ENCODE measurements around the gene SEMA5B.

Gene SEMA5B

DNA sequence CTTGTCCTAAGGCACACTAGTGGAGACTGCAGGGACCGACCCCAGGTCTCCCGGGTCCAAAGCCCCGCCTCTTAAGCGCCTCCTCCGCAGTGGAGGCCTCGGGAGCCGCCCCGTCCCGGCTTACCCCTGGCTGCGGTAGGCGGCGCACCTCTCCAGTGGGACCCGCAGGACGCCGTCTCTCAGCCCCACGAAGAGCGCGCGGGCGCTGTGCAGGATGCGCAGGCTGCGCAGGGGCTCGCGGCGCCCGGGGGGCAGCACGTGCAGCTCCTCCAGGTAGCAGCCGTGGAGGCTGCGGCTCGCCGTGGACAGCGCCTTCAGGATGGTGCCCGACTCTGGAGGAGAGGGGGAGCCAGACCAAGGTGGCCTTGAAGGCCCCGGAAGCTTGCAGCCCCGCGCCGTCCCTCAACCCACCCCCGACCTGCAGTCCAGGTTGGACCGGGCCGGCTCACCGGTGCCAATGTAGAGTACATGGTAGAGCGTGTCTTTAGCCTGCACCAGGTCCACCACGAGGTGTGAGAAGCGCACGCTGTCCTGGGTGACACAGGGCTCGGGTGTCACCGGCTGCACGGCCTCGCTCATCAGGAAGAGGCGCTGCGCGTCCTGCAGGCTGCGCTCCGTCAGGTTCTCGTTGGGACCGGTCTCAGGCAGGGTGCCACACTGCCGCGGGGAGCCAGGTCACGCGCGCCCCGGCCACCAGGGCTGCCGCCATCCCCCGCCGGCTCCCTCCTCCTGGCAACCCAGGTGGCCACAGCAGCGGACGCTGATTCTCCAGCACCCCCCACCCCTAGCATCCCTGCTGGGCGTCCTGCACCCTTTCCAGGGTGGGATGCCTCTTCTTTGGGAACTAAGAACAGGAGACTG, 105.5 kb downstream of the SEMA5B start:
- DNase-seq, result no peak

DNA sequence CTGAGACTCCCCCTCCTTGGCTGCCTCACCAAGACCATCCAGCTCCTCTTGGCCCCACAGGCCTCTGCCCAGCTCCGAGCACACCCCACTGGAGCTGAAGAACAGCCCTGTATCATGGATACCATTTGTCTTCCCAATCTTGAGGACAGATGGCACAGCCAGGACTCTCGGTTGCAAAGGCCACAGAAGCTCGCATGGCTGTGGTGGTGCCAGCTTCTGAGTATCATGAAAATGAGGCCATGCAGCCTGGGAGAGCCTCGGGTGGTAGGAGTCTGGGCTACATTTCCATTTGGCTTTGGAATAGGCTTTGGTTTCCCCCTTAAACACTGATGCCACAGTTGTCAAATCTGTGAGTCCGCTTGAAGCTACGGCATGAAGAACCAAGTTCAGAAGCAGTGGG, 106.6 kb downstream of the SEMA5B start:
- no peak for DNase-seq

DNA sequence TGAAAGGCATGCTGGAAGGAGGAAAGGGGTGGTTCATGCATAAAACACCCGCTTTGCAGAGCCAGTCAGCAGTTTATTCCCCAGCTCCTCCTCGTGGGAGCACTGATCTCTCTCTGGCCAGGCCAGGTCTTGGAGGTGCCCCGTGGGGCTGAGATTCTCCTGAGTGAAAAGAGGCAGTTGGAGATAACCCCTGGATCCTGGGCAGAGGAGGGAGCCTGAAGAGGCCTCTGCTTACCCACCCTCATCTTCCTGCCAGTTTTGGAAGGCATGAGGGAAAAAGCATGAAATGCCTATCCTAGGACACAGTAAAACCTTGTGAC, 108.3 kb downstream of the SEMA5B start:
- DNase-seq, result no peak

DNA sequence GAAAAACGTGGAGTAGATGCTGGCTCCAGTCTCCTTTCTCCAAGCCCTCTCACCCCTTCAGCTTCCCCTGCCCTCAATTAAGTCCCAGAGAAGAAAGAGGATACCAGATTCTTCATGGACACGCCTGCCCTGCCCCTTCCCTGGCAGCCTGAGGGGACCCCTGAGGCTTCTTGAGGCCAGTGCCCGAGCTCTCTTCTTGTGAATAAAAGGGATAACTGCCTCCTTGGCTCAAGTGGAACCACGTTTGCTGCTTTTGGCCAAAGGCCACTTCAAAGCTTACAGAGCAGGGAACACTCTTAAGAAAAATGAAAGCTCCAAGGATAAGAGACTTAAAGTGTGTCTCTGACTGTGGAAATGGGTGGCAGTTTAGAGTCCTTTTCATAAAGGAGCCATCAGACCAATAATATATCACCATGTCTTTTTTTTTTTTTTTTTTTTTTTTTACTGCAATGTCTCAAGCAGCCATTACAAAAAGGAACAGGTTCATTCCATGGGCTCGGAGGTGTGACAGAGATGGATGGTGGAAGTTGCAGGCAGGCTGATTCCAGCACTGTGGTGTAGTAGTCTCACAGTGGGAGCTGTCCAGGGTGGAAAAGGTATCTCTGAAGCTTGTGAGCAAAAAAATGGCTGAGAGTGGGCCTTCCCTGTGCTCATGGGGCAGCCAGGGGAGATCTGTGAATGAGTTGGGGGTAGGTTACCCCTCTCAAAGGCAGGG, 108.8 kb downstream of the SEMA5B start:
- DNase-seq, result no peak

DNA sequence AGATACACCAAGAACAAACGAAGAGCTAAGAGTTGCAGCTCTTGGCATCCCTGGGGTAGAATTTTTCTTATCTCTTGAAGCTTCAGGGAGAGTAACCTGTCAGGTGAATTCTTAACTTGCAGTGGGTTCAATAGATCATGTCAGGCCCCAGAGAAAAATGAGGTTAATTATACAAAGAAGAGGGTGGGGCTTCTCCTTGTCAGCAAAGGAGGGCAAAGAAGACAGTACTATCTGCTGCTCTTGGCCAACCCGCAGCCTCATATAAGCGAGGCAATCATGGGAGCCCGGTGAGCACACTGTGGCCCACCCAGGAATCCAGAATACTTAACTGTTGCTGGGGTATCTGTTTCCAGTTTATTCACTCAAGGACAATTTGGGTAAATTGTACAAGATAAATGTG, 110.2 kb downstream of the SEMA5B start:
- DNase-seq, result no peak

DNA sequence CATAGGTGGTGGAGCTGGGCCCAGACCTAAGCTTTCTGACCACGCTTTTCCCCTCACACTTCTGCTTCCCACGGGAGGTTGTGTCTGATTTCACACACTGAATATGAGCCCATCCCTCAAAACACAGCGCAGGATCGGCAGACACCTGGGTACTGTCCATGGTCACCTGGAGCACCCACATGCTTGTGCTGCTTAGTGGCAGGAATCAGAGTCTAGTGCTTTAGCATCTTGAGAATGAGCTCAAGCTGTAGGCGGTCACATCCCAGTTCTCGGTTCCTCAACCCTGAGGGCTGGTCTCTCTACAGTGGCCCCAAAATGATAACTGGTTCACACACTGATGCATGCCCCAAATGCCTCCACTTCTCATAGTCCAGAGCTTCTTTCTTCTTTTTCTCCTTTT, 111.0 kb downstream of the SEMA5B start:
- no peak for DNase-seq

DNA sequence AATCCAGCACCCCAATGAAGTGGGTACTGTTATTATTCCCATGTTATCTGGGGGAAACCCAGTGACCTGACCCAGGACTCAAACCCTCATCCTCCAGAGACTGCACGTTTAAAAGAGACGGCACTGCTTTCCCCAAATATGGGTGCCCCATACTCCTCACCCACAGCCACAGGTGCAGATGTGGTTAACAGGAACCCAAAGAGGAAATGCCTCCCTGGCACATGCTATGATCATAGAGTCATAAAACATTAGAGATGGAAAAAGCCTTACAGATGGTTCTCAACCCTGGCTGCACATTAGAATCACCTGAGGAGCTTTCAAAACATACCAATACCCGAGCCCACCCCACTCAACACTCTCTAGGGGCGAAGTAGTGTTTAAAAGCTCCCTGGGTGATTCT, 111.5 kb downstream of the SEMA5B start:
- DNase-seq, result no peak

DNA sequence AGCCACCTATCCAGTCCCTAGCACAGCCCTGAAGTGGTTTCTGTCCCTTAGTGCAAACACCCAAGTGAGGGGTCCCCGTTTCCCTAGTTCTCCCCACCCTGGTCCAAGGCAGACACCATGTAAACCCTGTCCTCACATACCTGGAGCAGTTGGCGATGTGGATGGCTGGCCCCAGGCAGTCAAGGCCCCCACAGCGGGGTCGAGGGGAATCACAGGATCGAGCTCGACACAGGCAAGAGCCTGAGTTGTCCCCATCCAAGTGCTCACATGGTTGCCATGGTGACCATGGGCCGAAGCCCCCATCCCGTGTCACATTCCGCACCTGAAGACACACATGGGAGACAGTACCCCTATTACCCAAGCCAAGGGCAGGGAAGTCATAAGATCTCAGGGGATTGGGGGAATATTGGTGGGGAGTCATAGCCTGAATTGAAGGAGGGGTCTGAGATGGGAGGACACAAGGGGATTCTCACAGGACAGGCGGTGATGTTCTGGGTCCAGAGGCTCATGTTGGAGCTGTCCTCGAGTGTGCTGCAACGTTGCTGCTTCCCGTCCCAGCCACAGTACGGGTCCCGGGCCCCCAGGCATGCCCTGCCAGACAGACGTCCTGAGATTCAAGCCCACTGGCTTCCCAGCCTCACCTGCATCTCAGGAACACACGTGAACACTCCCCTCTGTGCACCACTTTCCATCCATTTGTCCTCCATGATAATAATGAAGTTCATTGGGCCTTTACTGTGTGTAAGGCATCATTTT, 112.1 kb downstream of the SEMA5B start:
- DNase-seq, result no peak

DNA sequence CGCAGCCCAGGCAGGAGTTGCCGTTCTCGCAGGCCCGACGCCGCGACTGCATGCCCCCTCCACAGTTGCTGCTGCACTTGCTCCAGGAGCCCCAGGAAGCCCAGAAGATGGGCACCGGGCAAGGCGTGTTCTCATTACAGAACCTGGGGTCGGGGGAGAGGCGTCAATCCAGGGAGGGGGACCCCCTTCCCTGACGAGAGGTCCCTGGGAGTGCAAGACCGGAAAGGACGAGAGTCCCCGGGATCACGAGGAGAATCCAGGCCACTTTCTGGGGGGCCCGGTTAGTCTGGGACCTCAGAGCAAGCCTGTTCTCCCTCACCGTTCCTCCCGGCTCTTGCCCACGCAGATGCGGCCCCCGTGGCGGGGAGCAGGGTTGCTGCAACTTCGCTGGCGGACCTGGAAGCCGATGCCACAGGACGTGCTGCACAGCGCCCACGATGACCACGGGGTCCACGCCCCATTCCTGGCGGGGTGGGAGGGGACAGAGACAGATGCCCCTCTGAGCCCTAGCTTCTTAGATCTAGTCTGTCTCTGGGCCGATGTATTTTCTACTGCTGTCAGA, 113.9 kb downstream of the SEMA5B start:
- DNase-seq, result no peak

DNA sequence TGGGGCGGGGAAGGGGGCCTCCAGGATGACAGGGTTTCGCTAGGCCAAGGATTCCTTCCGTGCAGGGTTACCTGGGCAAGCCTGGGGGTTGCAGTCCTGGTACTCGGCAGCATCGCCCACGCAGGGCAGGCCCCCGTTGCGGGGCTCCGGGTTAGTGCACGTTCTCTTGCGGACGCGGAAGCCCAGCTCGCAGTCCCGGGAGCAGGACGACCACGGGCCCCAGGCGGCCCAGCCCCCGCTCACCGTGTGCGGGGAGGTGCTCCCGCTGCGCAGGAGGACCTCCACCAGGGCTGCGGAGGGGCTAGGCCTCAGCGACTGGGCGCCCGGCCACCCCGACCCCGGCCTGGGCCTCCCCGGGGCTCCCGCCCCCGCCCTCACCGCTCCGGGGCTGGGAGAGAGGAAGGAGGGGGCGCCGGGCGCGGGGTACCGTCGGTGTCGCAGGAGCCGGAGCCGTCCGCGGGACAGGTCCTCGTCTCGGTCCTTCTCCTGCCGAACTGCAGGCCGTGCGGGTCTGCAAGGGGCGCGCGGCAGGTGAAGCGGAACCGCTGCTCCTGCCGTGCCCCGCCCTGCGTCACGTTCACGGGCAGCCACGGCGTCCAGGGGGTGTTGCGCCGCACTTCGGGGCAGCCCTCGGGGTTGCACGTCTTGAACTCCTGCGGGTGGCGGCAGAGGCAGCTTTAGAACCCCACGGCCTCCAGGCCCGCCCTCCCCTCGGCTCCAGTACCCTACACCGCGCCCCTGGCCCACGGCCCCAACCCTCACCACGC, 114.6 kb downstream of the SEMA5B start:
- no peak for DNase-seq

DNA sequence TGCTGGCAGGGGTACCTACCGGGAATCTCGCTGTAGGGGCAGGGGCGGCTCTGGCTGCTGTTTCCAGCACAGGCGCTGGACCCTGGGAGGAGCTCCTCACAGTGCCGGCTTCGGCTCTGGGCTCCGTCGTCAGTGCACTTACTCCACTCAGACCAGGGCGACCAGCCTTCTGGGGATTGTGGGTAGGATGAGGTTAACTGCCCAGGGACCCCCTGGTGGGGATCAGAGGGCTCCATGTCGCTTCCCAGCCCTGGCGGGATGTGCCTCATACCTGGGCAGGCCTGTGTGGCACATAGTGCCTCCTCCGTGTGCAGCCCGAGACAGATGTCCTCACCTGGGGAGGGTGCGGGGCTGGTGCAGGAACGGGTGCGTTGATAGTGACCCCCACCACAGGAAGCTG, 115.7 kb downstream of the SEMA5B start:
- no peak for DNase-seq

DNA sequence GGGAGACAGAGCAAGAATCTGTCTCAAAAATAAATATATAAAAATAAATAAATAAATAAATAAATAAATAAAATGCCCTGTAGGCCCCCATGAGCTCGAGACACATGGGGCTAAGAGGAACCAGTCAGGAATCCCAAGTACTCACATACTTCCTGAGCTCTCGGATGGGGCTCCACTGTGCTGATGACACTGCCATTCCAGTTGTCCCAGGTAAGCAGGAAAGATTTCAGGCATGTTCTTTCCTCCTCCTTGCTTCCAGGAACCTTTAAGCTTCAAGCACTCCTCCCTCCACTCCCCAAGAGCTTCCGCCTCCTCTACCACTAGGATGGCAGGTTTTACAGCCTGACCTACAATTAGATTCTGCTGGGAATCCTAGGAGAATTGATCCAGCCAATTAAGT, 119.3 kb downstream of the SEMA5B start:
- no peak for DNase-seq

DNA sequence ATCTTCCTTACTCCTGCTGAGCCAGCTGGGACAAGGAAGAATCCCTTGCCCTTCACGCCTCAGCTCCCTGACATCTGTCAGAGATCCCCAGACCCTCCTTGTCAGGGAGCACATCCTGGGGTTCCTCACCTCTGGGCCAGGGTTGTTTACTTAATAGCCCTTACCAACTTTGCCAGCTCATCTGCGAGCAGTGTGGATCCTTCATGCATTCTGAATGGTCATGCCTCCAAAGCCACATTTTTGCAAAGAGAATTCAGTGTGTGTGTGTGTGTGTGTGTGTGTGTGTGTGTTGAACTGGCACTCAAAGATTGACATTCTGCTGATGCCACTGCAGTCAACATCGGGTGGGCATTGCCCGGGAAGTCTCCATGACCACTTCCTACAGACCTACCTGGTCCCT, 120.1 kb downstream of the SEMA5B start:
- DNase-seq, result no peak

DNA sequence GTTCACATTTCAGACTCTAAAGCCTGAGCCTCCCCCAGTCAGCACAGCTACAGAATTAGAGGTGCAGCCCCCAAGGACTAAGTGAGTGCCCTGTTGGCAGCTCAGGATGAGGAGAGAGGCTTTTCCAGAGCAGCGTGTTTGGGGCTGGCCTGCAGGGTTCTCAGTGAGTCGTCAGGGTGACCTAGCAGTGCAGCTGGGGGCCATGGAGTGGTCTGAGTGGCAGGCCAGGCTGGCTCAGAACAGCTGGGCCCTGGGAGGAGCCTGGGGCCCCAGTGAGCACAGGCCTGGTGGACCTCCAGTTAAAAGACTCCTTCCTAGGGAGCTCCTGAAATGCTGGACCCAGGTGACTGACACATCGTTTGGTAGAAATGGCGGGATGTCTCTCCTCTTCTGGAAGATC, 124.4 kb downstream of the SEMA5B start:
- no peak for DNase-seq

DNA sequence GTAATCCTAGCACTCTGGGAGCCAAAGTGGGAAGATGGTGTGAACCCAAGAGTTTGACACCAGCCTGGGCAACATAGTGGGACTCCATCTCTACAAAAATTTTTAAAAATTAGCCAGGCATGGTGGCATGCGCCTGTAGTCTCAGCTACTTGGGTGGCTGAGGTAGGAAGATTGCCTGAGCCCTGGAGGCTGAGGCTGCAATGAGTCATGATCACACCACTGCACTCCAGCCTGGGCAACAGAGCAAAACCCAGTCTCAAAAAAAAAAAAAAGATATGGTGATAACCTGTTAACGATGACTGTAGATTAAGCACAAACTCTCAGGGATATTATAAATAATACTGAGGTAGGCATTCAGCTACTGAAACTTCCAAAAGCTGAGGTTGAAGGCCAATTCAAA, 125.2 kb downstream of the SEMA5B start:
- DNase-seq, result no peak

DNA sequence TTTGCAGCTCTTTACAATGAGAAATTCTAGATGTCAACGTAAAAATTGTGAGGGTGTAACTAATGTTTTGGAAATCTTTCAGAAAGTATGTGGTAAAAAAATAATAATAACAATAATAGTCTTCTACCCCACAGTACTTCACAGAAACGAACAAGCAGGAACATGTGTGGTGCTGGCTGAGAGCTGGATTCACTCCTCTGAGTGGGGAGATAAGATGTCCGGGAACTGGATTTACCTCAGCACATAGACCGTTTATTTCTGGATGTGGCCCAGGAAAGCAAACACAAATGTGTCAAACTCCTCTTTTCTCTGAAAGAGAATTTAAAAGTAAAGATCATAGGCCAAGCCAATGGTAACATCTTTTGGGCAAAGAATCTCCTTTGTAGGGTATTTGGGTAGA, 129.3 kb downstream of the SEMA5B start:
- DNase-seq, result no peak

DNA sequence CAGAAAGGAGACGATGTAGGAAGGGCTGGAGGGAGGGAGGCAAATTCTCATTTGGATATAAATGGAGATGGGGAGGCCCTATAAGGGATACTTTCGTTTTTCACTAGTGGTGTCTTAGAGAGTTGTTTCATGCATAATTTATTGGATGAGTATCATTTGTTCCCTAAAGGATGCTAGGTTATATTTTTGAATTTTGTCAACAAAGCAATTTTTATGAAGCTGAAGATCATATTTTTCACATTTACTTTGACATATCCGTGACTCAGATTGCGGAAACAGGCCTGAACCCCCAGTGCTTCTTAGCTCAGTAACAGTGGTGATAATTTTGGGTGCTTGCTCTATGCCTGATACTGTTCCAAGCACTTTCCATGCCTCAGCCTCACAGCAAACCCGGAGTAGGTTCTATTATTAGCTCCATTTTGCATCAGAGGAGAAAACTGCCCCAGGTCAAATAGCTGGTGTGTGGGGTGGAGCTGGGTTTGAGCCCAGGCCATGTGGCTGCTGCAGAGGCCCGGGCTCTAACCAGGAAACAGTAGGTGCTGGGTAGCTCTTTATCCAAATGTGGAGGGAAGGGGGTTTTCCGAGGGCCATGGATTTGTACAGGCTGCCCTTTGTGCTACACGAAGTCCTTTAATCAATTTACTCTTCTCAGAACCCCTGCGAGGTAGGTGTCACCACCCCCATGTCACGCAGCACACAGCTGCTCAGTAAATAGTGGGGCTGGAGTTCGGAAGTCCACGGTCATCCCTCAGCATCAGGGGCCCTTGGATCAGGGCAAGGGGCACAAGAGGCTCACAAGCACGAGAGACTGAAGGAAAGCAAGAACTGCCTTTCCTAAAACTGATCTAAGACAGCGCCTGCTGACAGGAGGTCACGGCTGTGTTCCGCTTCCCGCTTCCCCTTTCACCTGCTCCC, 133.6 kb downstream of the SEMA5B start:
- no peak for DNase-seq

DNA sequence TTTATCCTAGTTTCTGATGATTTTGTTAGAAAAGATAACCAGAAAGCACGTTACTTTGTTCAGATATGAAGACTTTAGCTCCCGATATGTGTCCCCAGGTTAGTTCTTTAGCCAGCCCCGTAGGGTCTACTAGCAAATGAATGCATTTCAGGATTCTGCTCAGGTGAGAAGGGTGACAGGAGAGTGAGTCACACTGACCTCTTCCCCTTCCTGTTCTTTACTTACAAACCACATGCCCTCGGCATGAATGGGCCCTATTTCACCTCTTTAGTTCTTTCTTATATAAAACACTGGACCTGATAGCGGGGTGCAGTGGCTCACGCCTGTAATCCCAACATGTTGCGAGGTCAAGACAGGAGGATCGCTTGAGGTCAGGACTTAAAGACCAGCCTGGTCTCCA, 134.3 kb downstream of the SEMA5B start:
- DNase-seq, result no peak

DNA sequence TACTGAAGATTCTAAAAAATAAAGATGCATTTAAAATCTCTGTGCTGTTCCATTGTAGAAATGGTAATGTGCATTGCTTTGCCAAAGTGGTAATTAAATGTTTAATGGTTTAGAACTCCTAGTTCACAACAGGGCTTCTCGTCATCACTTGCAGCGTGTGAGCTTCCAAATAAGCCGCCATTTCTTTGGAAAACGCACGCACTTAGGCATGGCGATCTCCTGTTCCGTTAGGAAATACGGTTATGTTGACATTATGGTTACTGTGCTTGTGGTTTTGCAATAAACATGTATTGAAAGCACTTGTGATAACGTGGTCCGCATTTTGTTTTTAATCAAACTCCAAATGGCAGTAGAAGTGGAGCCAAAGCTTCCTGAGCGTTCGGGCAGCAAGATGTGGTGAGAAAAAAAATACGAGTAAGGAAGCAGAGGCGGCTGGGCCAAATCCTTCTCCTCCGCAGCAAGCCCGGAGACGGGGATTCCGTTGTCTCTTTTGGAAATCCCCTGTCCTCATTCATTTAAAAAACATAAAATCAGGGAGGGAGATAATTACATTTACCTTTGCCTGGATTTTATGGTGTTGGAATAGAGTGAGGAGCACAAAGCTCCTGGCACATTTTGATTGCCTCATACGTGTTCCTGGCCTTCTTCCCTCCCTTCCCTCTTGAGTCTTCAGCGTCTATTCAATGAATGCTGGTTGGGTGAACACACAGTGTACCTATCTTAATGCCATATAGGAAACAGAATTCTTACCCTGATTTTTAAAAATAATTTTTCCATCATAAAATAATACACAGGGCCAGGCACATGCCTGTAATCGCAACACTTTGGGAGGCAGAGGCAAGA, 135.2 kb downstream of the SEMA5B start:
- DNase-seq, result no peak

DNA sequence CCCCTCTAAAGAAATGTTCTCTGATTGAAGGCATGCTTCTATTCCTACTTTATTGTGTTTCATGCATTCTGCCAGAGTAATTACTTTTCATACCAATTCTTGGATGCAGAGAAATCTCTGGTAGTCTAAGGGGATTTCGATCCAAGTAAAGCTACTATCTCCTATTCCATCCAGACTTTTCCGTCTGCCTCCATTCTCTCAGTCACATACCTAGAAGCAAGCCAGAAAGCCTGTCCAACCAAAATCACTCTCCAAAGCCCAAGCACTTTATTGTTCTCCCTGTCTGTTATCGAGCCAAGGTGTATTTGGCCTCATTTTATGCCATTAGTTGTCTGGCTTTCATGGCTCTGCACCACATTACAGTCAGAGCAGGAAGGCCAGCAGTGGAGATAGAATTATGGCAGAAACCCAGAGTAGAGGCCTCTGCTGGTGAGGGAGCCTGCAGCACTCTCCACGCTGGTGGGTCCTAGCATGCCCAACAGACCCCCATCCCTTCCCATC, 136.8 kb downstream of the SEMA5B start:
- DNase-seq, result no peak

All from GOT3 (cell line).